Hematopoietic multipotent progenitor cell treated with erythropoietin and hydrocortisone succinate and interleukin-3 and kit ligand, for 4 days (in vitro differentiated cells): ENCODE data around the gene CSTF3.
"Not testable (repeated sequence)": the region's sequence is repeated elsewhere in the genome, so short reads cannot be mapped to it uniquely, and the experiment has no call there.

Experiments
- DNase-seq: peaks from one replicate; pipeline ENCODE4 v3.0.0-alpha.2; 2015

The CSTF3 gene

DNA sequence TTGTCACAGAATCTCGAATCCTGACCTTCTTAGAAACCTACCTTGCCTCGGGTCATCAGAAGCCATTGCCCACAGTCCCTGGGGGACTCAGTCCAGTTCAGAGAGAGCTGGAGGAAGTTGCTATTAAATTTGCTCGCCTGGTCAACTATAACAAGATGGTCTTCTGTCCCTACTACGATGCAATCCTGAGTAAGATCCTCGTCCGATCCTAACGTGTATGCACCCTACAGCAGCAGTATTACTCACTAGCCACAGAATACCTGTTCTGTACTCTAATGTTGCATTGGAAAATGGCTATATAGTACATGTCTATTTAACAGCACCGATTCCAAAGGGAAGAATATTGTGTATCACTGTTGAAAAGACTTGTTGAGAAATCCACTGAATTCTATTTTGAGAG is 88.8 kb downstream of the CSTF3 start:
- no peak for DNase-seq

DNA sequence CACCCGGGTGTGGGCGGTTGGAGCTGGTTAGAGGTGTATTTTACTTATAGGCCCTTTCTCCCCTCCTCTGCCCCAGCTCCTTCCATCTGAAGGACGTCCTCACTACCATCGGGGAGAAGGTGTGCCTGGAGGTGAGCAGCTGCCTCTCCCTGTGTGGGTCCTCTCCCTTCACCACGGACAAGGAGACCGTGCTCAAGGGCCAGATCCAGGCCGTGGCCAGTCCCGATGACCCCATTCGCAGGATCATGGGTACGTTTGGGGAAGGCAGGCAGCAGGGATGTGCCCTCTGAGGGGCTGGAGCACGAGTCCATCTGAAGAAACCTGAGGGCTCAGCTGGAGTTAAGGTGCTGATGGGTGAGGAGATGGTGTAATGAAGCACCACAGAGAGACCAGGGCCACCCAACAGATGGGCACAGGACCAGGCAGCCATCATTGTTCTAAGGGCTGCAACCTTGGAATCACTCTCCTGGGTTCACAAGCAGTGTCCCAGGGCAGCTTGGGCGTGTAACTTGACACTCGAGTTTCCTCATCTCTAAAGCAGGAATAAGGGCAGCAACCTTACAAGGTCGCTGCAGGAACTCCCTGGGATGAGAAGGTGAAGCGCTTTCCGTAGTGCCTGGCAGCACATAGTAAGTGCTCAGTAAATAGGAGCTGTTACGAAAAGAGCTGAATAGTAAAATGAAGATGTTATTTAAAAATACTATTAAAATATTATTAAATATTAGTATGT is 92.5 kb downstream of the CSTF3 start:
- no peak for DNase-seq

DNA sequence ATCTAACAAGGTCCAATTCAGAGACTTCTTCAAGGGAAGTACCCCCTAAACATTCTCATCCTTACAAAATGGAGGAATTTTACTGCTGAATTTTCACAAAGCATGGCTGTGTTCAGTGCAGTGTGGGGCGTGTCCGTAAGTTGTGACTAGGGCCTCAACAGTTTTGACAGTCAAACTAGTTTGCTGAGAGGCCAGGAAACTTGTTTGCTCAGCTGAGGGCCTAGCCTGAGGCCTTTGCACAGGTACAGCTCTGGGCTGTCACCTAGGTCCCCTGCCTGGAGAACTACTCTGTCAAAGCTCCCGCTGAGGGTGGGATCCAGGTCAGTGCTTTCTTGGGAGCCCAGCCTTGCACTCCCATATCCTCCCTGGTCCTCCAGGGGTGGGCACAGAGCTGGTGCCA is 94.0 kb downstream of the CSTF3 start:
- DNase-seq = no peak

DNA sequence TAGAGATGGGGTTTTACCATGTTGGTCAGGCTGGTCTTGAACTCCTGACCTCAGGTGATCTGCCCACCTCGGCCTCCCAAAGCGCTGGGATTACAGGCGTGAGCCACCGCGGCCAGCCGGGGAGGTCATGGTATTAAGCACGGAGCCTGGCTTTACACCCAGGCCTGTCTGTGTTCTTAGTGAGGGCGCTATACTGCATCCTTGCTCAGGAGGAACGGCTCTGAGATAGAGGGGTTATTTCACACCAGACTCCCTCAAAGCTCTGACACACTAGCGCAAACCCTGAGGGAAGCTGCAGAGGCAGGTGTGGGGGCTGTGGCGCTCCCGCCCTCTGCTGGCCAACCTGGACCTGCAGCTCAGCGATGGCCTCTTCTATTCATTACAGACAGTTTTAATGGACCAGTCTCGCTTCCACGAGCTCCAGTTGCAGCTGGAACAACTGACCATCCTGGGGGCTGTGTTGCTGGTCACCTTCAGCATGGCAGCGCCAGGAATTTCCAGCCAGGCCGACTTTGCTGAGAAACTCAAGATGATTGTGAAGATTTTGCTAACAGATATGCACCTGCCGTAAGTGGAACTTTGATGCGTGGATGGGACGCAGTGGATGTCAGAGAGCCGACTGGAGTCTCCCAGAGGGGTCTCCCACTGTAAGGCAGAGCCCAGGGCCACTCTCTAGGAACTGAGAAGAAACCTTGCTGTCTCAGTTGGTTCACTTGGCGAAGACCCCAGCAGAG is 95.7 kb downstream of the CSTF3 start:
- peak; percentile 89 for DNase-seq

DNA sequence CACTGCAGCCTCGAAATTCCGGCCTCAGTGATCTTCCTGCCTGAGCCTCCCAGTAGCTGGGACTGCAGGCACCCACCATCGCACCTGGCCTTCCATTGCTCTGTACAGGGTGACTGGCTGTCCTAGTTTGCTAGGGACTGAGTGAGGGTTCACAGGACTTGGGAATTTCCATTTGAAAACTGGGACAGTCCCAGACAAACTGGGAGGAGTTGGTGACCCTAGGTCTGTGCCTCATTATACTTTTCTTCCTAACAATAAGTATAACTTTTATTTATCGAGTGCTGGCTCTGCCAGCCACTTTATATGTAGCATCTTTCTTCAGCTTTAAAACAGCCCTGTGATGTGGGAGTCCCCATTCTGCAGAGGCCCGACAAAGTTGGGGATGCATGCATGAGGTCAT is 96.4 kb downstream of the CSTF3 start:
- DNase-seq = no peak

DNA sequence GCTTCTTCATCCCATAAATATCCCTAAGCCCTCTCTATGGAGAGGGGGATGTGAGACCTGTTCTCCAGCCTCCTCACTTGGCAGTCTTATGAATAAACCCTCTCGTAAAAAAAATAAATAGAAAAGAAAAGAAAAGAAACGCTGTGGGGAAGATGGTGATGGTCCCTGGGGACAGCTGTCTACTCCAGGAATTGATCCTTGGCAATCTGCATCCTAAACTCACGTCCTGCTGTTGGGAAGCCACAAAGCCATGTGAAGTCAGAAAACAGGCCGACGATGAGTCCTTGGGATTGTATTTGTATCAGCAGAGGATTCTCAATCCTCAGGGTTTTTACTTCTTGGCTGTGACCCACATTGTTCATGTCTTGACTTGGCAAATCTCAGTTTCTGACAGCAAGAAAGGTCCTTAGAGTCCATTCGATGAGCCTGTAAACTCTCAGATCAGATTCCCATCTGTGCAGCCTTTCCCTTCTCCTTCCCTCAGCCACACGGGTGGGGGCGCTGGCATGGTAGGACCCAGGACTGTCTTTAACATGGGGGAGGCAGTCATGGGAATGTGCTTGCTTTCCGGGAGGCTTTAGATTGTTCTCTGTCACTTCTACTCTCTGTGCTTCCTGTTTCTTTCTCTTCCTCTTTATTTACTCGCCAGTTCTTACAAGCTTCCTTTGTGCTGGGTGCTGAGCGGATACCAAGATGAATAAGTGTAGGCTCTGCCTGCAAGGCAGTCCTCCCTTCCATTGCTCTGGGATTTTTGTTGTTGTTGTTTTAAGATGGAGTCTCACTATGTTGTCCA is 97.1 kb downstream of the CSTF3 start:
- peak; percentile 56 for DNase-seq

DNA sequence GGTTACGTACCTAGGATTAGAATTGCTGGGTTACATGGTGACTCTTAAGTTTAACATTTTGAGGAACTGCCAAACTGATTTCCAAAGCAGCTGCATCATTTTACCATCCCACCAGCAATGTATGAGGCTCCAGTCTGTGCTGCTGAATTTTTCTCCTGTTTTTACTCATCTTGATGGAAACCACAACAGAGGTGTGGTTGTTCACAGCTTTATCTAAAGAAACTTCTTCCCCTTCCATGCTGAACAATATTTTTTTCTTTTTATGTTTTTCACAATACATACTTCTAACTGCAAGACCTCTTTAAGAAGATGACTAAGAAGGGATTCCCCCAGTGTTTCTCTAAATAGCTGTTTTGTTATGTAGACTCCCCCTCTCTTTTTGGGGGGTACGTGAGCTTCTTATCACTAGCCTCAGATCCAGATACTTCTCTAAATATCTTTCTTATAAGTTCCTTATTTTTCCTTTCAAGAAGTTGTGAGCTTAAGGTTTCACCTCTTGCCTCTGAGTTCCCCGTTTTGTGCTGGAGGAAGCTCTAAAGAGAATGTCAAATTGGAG is 97.9 kb downstream of the CSTF3 start:
- peak; percentile 69 for DNase-seq

DNA sequence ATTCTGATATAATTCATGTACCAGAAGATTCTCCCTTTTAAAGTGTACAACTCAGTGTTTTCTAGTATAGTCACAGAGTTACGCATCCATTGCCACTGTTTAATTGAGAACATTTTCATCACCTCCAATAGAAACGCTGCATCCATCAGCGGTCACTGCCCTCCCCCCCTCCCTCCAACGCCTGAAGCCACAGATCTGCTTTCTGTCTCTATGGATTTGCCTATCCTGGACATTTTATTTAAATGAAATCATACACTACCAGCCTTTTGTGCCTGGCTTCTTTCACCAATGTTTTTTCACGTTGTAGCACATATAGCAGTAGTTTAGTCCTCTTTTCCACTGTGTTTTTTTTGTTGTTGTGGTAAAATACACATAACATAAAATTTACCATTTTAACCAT is 99.1 kb downstream of the CSTF3 start:
- DNase-seq = no peak

DNA sequence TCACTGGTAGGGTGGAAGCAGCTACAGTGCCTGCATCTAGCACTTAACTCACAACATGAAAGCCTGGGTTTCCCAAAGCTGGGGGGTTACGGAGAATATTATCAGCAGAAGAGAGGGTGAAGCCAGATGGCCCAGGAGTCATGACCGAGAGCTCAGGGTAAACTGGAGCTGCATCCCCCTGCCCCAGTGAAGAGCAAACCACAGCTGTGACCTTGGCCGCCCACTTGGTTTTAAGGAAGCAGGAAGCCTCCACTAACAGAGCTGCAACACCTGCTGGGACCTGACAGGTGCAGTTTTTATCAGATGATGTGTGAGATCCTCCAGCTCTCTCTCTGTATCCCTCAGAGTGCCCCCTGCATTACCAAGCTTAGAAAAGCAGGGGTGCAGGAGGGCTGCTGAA is 101.0 kb downstream of the CSTF3 start:
- no peak for DNase-seq

DNA sequence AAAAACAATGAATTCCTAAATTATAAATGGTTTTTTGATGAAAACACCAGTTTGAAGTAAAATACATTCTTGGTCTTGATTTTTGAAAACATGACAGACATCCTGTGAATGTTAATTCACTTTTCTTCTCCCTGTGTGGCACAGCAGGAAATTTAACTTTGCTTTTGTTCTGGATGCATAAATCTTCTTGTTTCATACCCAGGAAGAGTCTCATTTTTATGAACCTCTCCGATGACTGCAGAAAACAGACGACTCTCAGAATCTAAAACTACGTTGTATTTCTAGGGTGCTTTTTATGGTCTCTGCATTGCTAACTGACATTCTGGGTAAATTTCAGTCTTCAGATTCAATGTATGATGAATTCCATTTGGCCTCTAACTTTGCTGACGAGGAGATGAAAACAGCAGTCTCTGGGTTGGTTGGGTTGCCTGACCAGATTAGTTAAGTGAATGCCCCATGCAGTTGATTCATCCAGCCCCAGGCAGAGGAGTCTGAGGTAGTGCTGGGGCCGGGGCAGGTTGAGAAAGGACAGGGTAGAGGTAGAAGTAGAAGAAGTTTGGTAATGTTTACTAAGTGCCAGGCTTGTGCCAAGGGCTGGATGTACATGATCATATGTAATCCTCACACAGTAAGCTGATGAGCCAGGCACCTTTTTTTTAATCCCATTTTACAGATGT is 101.8 kb downstream of the CSTF3 start:
- no peak for DNase-seq

DNA sequence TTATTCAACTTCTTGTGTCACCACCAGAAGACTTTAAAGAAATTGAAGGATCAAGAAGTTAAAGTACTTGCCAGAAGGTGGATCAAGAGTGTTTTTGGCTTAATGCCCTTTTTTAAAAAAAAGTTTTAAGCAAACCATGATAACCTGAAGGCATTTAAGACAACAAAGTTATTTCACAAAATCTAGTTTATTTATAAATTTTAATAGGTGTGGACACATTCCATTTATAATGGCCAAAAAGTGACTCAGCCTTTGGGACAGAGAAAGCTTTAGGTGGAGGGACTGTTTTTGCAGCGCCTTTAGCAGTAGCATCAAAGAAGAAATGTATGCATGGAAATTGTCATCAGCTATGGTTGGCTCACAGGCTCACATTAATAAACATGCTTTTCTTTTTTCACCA is 104.0 kb downstream of the CSTF3 start:
- no peak for DNase-seq

DNA sequence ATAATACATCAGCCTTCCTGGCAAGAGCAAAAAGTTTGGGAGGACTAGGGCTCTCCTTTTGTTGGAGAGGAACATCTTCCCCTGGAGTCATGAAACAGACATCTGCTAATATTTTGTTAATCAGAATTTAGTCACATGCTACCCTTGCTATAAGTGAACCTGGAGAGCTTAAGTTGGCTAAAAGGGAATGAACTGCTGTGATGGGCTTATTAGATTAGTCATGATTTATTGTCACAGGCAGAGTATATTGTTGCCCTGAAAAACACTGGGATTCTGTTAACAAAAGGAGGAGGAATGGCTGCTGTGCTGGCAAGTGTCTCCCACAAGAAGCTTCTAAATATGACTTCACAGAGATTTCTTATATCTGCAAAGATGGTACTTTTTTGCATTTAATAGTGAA is 105.9 kb downstream of the CSTF3 start:
- no peak for DNase-seq

DNA sequence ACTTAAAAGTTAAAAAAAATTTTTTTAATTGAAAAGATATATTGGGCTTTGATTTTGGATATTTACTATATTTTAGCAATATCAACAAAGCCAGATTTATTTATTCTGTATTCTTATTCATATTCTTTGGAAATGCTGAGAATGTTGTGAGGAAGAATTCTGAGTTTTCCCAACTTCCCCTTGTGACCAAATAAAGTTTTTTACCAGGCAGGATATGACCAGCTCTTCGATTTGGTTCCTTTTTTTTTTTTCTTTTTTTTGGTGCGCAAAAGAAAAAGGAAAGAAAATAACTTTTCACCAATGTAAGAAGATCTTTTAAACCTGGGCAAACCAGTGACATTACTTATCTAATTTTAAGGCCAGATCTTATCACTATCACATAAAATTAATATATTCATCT is 109.0 kb downstream of the CSTF3 start:
- DNase-seq = peak; percentile 32

DNA sequence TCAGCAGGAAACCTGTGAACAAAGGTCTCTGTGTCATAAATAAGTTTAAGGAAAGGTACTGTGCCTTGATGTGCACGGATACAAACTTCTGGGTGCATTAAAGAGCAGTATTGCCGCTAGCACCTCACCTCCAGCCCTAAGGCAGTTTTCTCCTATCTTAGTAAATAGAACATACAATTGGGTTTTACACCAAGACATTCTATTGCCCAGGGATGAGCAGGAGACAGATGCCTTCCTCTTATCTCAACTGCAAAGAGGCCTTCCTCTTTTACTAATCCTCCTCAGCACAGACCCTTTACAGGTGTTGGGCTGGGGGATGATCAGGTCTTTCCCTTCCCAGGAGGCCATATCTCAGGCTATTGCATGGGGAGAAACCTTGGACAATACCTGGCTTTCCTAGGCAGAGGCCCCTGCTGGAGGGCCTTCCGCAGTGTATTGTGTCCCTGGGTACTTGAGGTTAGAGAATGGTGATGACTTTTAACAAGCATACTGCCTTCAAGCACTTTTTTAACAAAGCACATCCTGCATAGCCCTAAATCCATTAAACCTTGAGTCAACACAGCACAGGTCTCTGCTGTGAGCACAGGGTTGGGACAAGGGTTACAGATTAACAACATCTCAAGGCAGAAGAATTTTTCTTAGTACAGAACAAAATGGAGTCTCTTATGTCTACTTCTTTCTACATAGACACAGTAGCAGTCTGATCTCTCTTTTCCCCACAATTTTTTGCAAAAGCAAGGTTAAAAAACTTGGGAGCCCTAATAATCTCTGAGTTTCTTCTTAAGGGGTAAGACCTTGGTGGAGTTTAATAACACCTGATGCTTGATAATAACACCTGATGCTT is 111.5 kb downstream of the CSTF3 start:
- DNase-seq = not testable (repeated sequence)

DNA sequence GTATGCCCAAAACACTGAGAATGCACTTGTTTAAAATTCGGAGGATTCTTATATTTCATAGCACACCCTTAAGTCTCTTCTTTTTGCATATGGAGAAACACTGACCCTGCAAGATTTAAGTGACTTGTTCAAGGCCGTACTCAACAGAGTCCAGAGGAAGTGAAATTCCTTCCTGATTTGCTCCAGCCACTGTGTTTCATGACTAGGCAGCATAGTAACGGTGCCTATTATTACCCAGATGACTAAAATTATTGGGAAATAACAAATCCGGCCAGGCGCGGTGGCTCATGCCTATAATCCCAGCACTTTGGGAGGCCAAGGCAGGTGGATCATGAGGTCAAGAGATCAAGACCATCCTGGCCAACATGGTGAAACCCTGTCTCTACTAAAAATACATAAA is 112.6 kb downstream of the CSTF3 start:
- not testable (repeated sequence) for DNase-seq

DNA sequence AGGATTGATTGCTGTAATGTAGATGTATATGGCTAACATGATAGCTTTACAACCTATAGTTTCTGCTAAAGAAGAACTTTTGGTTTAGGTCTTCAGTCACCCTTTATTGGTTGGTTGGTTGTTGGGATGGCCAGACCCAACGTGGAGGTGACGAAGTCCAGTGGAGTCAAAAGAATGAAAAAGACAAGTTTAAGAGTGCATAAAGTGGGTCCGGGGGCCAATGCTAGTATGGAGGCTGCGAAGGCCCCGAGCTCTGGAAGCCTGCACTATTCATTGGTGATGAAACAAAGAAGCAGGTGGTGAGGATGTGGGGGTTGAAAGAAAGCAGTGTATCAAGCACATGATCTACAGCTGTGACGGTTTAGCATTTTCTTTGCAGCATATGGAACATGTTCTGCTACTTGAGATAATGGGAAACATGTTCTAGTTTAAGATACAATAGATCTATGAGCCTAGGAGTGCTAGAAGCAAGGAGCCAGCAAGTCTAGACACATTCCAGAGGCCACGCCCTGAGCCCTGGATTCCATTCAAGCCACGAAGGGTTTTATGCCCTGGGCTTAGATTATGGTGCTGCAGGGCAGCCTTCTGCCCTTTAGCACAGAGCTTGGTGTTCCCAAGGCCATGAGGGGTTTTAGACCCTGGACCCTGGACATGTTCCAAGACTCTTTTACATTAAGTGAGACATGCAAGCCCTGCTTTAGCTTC is 115.6 kb downstream of the CSTF3 start:
- no peak for DNase-seq

DNA sequence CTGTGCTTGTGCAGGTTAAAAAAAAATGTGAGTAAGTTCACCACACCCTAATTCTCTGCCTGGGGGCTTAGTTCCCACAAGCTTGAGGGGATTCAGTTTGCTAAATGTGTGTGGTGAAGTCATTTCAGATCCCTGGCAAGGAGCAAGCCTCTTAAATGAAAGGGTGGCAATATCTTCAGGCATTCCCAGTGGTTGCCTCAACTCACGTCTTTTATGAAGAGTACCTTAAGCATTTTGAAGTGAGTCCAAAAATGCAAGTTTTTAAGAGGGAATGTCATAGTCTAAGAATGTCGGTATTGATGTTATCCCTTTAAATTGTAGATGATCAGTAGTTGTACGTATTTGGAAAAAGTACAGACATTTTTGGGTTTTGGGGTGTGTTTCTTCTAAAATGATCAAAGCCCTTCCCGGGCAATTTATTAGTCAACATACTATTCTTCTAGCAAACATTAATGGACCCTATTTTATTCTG is 117.0 kb downstream of the CSTF3 start:
- no peak for DNase-seq

DNA sequence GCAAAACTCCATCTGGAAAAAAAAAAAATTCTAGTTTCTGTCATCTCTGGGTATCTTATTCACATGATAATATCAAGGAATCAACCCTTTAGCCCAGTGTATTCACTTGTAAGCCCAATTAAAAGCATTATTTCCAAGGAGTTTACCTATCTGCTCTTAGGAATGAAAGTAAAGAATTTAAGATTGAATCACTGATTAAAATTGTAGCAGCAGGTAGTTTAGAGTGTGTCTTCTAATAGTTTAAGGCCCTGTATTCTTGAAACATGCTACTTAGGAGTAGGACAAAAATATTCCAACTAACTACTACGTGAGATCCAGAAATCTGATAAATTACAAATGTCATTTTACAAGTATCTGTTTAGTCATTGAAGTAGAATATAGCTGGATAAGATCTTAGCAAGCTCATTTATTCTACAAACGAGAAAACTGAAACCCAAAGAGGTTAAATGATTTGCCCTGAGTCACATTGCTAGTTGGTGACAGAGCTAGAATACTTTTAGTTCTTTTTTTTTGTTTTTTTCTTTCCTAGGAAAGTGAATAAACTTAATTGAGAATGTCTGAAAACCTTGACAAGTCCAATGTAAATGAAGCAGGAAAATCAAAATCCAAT is 118.0 kb downstream of the CSTF3 start:
- no peak for DNase-seq

DNA sequence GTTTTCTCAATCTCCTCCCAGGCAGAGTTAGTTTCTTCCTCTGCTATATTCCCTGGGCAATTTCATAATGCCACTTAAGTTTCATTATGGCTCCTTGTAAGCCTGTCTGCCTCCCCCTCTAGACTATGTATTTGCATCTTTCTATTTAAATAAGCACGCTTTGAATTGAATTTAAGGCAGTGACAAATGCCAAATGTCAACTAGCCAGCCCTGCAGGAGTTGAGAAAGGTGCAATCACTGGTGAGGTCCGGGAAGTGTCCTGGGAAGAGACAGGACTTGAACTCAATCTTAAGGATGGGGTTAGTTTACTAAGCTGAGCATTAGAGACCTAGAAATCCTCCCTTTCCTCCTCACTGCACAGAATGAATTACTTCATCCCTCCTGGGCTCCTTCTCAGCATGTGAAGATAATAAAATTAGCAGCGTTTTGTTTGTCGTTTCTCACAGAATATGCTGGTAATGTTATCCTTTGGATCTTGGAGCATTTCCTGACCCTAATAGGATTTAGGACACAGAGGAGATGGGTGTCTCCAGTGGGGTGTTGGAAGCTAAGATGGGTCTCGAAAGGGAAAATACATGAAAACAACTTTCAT is 120.3 kb downstream of the CSTF3 start:
- no peak for DNase-seq
